LNCAP (cell line): ENCODE results near the gene TTC3.

Source experiments
- TF ChIP-seq, protein P1 (sequence below): fragments of 450-650 bp; IDR thresholded peaks from 2 replicates; pipeline ENCODE4 v1.5.1; 2017; ENCODE audit warnings: mild to moderate bottlenecking

Gene TTC3

DNA sequence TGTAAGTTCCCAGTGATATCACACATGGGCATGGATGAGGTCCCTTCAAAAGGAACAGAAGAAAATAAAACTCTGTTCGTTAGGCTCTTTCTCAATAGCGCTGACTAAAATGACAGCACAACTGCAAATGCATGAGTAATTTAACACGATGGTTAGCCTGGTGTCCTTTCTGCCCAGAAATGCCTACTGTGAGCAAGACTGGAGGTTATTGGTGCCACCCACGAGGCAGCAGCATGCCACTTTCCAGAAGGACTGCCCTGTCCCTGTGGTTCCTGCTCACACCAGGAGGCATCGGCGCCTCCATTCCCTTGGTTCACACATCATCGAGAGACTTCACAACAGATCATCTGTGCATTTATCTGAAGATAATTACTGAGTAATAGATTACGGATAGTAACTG, 167.9 kb downstream of the TTC3 start:
- TF ChIP-seq, protein P1, sequence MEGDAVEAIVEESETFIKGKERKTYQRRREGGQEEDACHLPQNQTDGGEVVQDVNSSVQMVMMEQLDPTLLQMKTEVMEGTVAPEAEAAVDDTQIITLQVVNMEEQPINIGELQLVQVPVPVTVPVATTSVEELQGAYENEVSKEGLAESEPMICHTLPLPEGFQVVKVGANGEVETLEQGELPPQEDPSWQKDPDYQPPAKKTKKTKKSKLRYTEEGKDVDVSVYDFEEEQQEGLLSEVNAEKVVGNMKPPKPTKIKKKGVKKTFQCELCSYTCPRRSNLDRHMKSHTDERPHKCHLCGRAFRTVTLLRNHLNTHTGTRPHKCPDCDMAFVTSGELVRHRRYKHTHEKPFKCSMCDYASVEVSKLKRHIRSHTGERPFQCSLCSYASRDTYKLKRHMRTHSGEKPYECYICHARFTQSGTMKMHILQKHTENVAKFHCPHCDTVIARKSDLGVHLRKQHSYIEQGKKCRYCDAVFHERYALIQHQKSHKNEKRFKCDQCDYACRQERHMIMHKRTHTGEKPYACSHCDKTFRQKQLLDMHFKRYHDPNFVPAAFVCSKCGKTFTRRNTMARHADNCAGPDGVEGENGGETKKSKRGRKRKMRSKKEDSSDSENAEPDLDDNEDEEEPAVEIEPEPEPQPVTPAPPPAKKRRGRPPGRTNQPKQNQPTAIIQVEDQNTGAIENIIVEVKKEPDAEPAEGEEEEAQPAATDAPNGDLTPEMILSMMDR = no peak

DNA sequence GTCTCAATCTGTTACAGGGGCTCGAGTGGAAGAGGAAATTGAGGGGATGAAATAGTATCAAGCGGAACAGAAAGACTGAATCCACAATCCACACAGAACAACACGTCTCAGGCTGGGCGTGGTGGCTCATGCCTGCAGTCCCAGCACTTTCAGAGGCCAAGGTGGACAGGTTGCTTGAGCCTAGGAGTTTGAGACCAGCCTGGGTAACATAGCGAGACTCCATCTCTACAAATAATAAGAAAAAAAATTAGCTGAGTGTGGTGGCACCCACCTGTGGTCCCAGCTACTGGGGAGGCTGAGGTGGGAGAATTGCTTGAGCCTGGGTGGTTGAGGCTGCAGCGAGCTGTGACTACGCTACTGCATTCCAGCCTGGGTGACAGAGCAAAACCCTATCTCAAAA, 168.4 kb downstream of the TTC3 start:
- TF ChIP-seq, protein P1 = no peak

DNA sequence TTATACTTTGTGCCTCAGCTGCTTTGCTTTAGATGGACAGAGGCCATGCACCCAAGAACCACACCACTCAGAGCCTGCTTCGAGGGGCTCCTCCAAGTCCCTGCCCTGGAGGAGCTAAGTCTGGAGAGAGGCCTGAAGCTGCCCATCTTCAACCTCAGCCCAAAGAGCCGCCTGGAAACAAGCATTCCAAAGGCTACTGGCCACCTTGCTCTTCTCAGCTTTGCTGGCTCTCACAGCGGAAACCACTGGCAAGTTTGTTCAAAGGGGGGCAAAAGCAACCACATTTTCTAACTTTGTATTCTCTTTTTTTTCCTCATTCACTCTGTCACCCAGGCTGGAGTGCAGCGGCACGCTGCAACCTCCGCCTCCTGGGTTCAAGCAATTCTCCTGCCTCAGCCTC, 170.9 kb downstream of the TTC3 start:
- TF ChIP-seq, protein P1 = no peak

DNA sequence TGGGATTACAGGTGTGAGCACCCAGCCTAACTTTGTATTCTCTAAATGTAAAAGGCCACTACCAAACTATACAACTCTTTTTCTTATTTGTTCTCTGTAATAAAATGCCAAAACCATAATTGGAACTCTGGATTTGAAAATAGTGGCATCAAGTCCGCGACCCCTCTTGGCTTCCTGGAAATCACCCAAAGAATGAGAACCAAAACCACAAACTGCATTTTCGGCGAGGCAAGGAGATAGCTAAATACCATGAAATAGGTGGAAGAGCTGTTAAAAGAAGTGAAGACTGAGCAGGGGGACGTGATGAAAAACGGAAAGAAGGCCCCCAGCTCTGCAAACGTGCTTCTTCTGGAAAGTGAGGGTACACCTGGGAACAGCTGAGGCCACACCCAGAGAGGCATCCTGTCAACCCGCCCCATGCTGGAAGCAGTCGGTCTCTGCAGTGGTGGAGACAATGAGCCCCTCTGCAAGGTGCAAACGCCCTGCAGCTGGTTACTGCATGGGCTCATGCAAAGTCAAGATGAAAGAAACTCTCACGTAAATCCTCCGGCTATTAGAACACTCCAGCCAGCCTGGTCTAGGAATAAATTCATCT, 171.5 kb downstream of the TTC3 start:
- TF ChIP-seq, protein P1 = no peak

DNA sequence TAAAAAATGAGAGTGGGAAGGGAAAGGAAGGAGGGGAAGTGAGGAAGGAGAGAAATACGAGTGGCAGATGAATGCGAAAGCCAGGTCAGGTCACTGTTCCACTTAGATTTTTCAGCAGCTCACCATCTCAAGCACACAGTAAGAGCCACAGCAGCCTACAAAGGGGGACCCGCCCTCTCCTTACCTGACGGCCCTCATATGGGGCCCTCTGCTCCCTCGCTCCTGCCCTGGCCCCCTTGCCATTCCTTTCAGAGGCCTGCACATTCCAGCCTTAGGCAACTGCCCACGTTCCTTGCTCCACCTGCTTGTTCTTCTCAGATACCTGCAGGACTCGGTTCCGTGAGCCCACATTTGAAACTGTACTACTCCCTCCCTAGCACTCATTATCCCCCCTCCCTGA, 172.1 kb downstream of the TTC3 start:
- TF ChIP-seq, protein P1 = no peak

DNA sequence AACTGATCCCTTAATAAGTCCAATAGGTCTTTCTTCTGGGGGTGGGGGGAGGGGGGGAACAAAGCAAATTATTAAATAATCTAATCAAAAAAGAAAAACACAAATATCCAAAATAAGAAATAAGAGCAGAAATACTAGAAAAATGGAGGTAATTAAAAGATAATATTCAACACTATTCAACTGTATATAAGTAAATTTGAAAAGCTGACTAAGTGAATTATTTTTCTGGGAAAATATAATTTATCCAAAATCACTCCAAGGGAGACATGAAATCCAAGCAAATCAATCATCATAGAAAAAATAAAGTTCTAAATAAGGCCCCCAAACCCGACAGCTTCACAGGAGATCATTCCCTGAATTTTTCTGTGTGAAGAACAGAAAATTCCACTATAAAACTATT, 175.2 kb downstream of the TTC3 start:
- TF ChIP-seq, protein P1 = no peak

DNA sequence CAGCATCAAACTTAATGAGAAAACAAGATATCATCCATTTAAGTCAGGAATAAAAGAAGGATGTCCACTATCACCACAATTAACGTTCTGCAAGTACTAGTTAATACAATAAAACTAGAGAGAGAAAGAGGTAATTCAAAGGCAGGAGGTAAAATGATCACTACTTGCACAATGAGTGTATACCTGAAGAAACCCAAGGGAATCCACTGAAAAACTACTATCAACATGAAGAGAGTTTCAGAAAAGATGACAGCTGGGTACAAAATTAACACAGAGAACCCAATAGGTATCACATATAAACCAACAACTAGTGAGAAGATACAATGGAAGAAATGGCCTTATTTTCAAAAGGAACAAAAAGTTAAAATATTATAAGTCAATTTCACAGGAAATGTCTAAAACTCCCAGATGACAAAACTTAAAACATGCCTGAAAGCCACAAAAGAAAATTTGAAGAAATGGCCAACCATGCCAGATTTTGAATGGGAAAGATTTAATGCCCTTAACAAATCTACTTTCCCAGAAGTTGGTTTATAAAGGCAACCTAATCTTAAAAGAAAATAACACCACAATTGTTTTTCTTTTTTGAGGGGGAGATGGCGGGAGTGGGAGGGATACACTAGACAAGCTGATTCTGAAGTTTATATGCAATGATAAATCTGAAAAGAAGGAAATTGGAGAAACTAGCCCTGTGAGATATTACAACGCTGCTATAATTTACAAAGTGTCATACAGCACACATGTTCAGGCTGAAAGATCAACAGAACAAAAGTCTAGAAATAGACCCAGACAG, 176.3 kb downstream of the TTC3 start:
- TF ChIP-seq, protein P1 = no peak
